ENCODE data around the gene PTPRN2.

GRCh38 chr7:158066085-158066484, 521.5 kb downstream of the PTPRN2 start:
- TF ChIP-seq TARDBP (IDR thresholded peaks at IDR 0.05) (no peak), FOXK2 (IDR thresholded peaks at IDR 0.05) (no peak), FOXM1 (IDR thresholded peaks at IDR 0.05; ENCODE audit: borderline replicate concordance) (no peak), ELF4 (IDR thresholded peaks at IDR 0.05) (no peak), ARNT (IDR thresholded peaks at IDR 0.05) (no peak), PKNOX1 (IDR thresholded peaks at IDR 0.05) (no peak), SUZ12 (IDR thresholded peaks at IDR 0.05) (no peak), CTBP1 (IDR thresholded peaks at IDR 0.05; ENCODE audit: borderline replicate concordance) (no peak)
